AG09319 (cell line): ENCODE data around the gene MRPL4.
"Not testable (repeated sequence)": the region's sequence is repeated elsewhere in the genome, so short reads cannot be mapped to it uniquely, and the experiment has no call there.

ENCODE experiments used
- DNase-seq: peaks from one replicate; pipeline ENCODE4 v3.0.0-alpha.2; 2010; ENCODE audit warnings: low read depth; ENCODE audit errors: extremely low read depth
- TF ChIP-seq, protein P1 (sequence below): IDR thresholded peaks from 2 replicates; pipeline ENCODE4 v1.5.1; 2011; ENCODE audit warnings: low read depth, mild to moderate bottlenecking, inconsistent platforms, low read length, moderate library complexity

MRPL4 gene

DNA sequence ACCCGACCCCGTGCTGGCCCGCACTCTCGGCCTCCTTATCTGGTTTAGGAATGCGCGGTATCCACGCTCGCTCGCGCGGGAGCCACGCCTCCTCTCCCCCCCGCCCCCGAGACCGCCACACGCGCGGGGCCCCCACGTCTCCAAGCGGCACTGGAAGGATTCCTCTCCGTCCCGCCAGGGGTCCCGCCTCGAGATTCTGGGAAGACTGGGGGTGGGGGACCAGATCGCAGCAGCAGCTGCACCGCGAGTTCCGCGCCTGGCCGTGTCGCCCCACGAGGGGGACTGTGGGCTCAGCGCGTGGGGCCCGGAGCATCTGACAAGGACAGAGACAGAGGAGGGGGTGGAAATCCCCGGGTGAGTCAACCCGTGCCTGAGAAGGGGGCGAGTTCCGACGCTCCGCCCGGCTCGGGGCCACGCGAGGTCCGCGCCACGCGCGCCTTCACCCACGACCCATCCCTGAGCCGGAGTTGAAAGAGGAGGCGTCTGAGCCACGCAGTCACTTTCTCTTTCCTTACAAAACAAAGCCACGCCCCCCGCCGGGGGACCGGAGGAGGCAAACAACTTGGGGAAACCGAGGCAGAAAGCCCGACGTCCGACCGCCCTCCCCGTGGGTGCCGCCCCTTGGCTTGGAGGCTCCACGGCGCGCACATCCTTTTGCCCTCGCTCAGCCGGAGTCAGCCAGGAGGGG is 21.7 kb upstream of the MRPL4 start:
- TF ChIP-seq, protein P1, sequence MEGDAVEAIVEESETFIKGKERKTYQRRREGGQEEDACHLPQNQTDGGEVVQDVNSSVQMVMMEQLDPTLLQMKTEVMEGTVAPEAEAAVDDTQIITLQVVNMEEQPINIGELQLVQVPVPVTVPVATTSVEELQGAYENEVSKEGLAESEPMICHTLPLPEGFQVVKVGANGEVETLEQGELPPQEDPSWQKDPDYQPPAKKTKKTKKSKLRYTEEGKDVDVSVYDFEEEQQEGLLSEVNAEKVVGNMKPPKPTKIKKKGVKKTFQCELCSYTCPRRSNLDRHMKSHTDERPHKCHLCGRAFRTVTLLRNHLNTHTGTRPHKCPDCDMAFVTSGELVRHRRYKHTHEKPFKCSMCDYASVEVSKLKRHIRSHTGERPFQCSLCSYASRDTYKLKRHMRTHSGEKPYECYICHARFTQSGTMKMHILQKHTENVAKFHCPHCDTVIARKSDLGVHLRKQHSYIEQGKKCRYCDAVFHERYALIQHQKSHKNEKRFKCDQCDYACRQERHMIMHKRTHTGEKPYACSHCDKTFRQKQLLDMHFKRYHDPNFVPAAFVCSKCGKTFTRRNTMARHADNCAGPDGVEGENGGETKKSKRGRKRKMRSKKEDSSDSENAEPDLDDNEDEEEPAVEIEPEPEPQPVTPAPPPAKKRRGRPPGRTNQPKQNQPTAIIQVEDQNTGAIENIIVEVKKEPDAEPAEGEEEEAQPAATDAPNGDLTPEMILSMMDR = peak; percentile 7
- no peak for DNase-seq

DNA sequence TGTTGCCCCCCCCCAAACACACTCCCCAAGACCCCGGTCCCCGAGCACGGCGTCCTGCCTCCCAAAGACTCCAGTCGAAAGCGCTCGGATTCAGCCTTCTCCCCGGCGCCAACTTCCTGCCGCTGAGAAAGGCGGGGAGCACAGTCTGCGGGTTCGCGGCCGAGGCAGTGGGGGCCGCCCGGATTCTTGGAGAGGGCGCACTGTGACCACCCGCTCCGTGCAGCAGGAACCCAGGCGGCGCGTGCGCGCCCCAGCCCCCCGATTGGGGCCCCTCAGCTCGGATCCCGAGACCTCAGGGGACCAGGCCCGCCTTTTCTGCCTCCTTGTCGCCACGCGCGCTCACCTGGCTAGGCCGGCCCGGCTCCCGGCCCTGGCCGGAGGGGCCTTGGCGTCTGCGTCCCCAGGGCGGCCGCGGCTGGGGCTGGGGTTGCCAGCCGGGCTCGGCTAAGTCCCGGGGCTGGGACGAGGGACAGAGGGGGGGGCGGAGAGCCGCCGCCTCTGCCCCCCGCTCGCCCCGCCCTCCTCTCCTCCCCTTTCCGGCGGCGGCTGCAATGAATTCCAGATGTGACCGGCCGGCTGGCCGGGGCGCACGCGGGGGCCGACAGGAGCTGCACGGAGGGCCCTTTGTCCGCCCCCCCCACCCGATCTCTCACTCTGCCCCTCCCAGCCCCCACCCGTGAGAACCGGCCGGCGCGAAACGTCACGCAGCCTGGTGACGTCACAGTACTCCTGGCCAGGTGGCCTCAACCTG is 21.0 kb upstream of the MRPL4 start, which contains the start of gene S1PR2:
TSS of gene S1PR2 (minus strand) at position 471 of the 751 bp plus-strand sequence. CDS start 6,426 bp downstream, outside the sequence.
- TF ChIP-seq, protein P1 = no peak
- DNase-seq = no peak

DNA sequence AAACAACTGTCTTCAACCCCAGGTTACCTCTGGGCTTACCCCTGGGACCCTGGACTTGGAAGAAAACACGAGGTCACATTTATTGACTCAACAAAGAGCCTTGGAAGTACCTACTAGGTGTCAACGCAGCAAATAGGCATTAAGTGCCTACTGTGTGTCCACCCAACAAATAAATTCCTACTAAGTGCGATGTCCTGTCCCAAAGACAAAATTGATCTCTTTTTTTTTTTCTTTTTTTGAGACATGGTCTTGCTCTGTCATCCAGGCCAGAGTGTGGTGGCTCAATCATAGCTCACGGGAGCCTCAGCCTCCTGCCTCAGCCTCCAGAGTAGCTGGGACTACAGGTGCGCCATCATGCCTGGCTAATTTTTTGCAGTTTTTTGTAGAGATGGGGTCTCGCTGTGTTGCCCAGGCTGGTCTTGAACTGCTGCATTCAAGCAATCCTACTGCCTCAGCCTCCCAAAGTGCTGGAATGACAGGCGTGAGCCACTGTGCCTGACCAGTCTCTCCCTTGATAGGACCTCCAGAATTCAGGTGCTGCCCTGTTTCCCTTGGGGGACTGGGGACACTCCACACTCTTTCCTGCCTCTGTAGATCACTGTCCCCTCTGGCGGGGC is 20.3 kb upstream of the MRPL4 start:
- no peak for DNase-seq

DNA sequence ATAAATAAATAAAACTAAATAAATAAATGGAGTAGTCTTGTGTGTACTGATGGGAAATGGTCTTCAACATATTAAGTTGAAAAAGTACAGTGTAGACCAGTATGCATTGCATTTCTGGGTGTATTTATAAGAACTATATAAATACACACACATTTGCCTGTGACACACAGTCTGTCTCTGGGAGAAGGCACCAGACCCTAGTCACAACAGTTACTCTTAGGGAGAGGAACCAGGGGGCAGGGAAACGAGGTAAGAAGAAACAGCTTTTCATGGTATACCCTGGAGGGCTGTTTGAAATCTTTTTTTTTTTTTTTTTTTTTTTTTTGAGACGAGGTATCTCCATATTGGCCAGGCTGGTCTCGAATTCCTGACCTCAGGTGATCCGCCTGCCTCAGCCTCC is 18.1 kb upstream of the MRPL4 start:
- TF ChIP-seq, protein P1 = no peak
- DNase-seq = no peak

More for the DNA sequence above, 20.3 kb upstream of the MRPL4 start:
- TF ChIP-seq, protein P1 = no peak

DNA sequence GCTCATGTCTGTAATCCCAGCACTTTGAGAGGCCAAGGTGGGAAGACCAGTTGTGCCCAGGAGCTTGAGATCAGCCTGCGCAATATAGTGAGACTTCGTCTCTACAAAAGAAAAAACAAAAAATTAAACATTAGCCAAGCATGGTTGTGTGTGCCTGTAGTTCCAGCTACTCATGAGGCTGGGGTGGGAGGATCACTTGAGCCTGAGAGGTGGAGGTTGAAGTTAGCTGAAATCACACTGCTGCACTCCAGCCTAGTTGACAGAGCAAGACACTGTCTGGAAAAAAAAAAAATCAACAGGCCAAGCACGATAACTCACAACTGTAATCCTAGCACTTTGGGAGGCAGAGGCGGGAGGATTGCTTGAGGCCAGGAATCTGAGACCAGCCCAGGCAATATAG is 17.0 kb upstream of the MRPL4 start:
- TF ChIP-seq, protein P1 = no peak
- no peak for DNase-seq

DNA sequence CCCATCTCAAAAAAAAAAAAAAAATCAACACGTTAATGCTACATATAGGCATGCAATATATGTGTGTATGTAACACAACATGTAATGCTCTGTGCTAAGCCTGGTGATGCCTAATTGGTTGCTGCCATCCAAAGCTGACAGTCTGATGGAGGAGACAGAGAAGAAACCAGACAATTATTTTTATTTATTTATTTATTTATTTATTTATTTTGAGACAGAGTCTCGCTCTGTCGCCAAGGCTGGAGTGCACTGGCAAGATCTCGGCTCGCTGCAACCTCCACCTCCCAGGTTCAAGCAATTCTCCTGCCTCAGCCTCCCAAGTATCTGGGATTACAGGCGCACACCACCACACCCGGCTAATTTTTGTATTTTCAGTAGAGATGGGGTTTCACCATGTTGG is 16.6 kb upstream of the MRPL4 start:
- DNase-seq = not testable (repeated sequence)

DNA sequence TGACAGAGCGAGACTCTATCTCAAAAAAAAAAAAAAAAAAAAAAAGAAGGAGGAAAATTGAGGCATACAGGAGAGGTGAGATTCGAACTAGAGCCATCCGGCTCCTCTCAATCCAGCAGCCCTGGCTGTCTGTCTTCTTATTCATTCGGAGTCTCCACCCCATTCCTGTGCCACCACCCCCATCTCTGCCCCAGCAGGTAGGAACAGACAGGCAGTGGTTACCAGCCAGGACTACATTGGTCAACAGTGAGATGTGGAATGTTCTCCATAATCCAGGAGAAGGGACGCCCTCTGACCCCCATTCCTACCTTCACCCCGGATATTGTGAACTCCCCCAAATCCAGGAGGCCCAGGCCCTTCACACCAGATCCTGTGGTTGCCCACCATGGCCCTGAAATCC is 14.3 kb upstream of the MRPL4 start:
- TF ChIP-seq, protein P1 = no peak
- DNase-seq = no peak
